Inflammatory macrophage treated with lipopolysaccharide for 1 hour (primary cell): Measurements from ENCODE around the gene LHFPL4.
"Not testable (repeated sequence)": the region's sequence is repeated elsewhere in the genome, so short reads cannot be mapped to it uniquely, and the experiment has no call there.

Experiments
- DNase-seq, 2 donors: peaks; one replicate each; pipeline ENCODE4 v3.0.0-alpha.2; 2020 to 2022

LHFPL4 gene

GRCh38 chr3:9553021-9553947, at the start of gene LHFPL4:
Gene LHFPL4 (minus strand): TSS chr3:9553822. CDS start chr3:9552679, 1,143 bp downstream.
- DNase-seq, result no peak

- no peak for DNase-seq
Measured at GRCh38 chr3:9602620-9603019, 49.0 kb upstream of the LHFPL4 start.

DNA sequence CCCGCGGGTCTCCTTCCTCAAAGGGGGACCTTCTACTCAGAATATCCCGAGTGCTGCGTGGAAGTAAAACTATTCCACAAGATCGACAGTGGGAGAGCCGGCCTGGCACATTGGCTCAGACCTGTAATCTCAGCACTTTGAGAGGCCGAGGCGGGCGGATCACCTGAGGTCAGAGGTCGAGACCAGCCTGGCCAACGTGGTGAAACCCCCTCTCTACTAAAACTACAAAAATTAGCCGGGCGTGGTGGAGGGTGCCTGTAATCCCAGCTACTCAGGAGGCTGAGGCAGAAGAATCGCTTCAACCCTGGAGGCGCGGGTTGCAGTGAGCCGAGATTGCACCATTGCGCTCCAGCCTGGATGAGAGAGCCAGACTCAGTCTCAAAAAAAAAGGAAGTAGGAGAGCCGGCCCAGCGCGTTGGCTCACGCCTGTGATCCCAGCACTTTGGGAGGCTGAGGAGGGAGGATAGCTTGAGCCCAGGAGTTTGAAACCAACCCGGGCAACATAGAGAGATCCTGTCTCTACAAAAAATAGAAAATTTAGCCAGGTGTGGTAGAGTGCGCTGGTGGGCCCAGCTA, 47.5 kb upstream of the LHFPL4 start:
- not testable (repeated sequence) for DNase-seq

- DNase-seq, result no peak
Measured at GRCh38 chr3:9600597-9600996, 47.0 kb upstream of the LHFPL4 start.

DNA sequence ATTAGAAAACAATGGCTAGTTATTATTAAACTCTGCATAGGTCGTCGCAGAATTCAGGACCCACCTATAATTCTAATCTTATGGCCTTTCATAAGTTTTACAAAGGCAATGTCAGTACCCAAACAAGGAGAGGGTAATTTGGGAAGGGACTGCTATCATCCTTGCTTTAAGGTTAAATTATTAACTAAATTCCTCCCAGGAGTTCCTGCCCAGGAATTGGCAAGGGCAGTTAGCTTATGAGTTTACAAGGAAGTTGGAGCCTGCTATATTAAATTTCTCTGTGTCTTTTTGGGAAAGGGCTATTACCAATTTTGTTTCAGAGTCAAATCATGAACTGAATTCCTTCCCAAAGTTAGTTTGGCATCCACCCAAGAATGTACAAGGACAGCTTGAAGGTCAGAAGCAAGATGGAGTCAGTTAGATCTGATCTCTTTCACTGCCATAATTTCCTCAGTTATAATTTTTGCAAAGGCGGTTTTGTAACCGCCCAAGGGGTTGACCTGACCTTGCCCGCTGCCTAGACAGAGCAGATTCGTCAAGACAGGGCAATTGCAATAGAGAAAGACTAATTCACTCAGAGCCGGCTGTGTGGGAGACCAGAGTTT, 45.3 kb upstream of the LHFPL4 start:
- DNase-seq, result no peak

GRCh38 chr3:9595877-9596276, 42.3 kb upstream of the LHFPL4 start:
- DNase-seq, result no peak

DNA sequence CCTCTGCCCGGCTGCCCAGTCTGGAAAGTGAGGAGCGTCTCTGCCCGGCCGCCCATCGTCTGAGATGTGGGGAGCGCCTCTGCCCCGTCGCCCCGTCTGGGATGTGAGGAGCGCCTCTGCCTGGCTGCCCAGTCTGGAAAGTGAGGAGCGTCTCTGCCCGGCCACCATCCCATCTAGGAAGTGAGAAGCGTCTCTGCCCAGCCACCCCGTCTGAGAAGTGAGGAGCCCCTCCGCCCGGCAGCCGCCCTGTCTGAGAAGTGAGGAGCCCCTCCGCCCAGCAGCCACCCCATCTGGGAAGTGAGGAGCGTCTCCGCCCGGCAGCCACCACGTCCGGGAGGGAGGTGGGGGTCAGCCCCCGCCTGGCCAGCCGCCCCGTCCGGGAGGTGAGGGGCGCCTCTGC, 38.2 kb upstream of the LHFPL4 start:
- not testable (repeated sequence) for DNase-seq

- no peak for DNase-seq
Measured at GRCh38 chr3:9590282-9590791, 36.7 kb upstream of the LHFPL4 start.

- DNase-seq, result no peak
Measured at GRCh38 chr3:9583792-9584191, 30.2 kb upstream of the LHFPL4 start.

GRCh38 chr3:9583371-9583770, 29.7 kb upstream of the LHFPL4 start:
- no peak for DNase-seq

DNA sequence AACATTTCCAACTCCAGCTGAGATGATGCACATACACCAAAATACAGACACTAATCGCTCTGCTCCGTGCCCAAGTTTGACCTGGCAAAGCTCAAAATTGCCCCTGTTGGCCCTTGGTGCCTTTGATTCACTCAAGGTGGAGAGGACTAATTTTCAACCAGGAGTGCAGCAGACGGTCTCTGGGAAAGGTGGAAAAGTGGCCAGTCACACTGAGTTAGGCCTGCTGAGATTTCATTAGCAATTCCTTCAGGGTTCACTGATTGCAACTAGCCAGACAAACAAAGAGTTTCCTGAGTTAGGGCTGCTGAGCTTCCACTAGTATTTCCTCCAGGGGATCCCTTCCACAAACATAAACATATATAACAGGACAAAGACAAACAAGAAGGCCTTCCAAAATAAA, 28.7 kb upstream of the LHFPL4 start:
- no peak for DNase-seq

DNA sequence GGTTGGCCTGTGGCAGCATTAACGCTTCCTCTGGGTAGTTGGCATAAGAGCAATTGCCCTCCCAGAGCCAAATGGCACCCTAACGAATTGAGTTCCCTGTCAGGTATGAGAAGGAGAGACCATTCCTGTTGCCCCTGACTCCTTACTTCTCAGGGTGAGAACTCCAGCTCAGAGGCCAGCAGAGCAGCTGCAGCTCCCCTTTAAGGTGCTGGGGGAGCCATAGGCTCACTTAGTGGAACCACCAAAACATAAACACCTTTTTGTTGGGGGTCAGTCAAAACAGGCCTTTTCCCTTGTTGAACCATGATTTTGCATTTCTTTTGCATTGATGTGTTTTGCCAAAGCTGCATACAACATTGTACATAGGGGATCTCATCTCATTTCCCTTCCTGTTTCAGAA, 28.1 kb upstream of the LHFPL4 start:
- no peak for DNase-seq

- no peak for DNase-seq
Measured at GRCh38 chr3:9569054-9569453, 15.4 kb upstream of the LHFPL4 start.

- DNase-seq, result no peak
Measured at GRCh38 chr3:9565316-9565715, 11.7 kb upstream of the LHFPL4 start.

GRCh38 chr3:9563851-9564250, 10.2 kb upstream of the LHFPL4 start:
- DNase-seq, result no peak

GRCh38 chr3:9560056-9560455, 6.4 kb upstream of the LHFPL4 start:
- not testable (repeated sequence) for DNase-seq

DNA sequence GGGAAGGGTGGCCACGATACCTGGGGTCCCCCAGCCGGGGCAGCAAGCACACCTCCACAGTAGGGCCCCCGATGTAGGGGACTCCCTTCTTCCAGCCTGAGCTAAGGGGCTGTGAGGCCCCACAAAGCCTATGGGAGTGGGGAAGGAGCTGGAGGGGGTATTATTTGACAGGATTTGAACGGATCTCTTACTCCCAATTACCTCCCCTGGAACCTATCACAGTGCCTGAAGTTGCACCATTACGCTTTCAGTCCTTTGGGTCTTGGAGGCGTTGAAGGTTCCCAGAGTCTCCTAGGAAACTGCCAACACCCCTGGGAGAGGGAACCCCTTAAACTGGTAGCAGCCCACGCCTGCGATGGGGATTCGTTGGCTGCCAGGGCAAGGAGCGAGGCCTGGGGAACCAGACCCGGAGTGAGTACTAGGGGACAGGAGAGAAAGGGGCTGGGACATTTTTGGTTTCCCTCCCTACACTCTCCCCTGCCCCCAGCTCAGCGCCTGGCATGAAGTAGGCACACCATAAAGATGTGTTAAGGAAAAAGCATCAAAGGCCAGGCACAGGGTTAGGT, 409 bp upstream of the LHFPL4 start:
- DNase-seq, result no peak

- DNase-seq, result no peak
Measured at GRCh38 chr3:9552252-9552999, 1.2 kb downstream of the LHFPL4 start.

DNA sequence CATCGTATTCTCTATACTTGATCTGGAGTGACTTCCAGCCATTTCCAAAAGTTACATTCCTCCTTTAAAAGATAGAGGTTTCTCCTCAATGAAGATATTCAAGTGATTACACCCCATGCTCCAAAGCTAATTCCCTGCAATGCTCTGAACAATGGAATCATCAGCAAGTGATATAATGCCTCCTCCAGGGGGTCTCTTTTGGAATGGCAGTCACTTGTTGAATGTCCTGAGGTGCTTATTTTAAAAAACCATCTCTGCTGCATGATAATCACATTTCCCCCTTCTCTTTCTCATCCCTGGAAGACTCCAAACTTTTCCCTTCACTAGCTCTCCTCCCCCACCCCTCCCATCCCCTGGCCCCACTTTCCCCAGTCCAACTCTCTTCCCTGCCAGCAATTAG, 2.6 kb downstream of the LHFPL4 start:
- no peak for DNase-seq

- no peak for DNase-seq
Measured at GRCh38 chr3:9549600-9549999, 4.0 kb downstream of the LHFPL4 start.

DNA sequence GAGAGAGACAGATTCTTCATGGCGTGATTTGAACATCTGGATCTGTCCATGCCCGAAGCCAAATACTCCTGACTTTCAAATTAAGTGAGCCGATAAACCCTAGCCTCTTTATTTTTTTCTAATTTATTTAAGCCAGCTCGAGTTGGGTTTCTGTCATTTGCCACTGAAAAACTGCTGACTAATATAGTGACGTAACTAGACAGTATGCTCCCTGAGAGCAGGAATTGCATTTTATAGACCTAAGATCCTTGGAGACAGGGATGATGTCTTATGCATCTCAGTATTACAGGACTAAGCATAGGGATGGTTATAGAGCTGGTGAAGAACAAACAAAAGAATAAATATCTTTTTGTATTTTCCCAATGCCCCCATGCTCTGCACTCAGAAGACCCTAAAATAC, 4.6 kb downstream of the LHFPL4 start:
- no peak for DNase-seq

- no peak for DNase-seq
Measured at GRCh38 chr3:9542182-9542581, 11.4 kb downstream of the LHFPL4 start.

- no peak for DNase-seq
Measured at GRCh38 chr3:9536212-9536611, 17.4 kb downstream of the LHFPL4 start.
